Mucosa of descending colon (tissue), 3 donors: Measurements from ENCODE around the gene CIBAR2. TPM values are rescaled to one million over a fixed set of nuclear protein-coding genes. Genes with fewer than 3 reads are reported as not detected.

Source experiments
- ATAC-seq: fragments of 200-7000 bp; cut with Tn5 transposase; one replicate; pipeline ENCODE4 v1.9.1; 2020; ENCODE audit warnings: mild to moderate bottlenecking, moderate library complexity
- DNase-seq, 3 donors: peaks; one replicate each; pipeline ENCODE4 v3.0.0-alpha.2; 2020
- H3K36me3 ChIP-seq: fragments of 200-600 bp; one replicate; pipeline ENCODE4 v1.8.0; 2021; ENCODE audit warnings: low read depth, mild to moderate bottlenecking
- H3K4me1 ChIP-seq: fragments of 200-600 bp; one replicate; pipeline ENCODE4 v1.8.0; 2021; ENCODE audit warnings: low read depth, mild to moderate bottlenecking
- H3K4me3 ChIP-seq: fragments of 200-600 bp; one replicate; pipeline ENCODE4 v1.8.0; 2021; ENCODE audit warnings: mild to moderate bottlenecking
- H3K9me3 ChIP-seq: fragments of 200-600 bp; one replicate; pipeline ENCODE4 v1.8.0; 2021; ENCODE audit warnings: mild to moderate bottlenecking
- CTCF ChIP-seq: fragments of 200-600 bp; IDR thresholded peaks from one replicate; pipeline ENCODE4 v1.8.0; 2022; ENCODE audit warnings: antibody characterized with exemption, mild to moderate bottlenecking
- intact Hi-C, 2 donors: fragments of 100-400 bp; cut with DNase I in 1 of 2; cut with micrococcal nuclease in 1 of 2; formaldehyde crosslinking; loops; one replicate each; pipeline versions ENCODE4 v1.11.0 to v1.11.1; 2022; cut with DNase I, micrococcal nuclease
- total RNA-seq, 3 donors: library from RNA; stranded (reverse); fragmentation: NEBNext Ultra II Directional in 2 of 3; extraction: Animal tissue kit (Norgen Biotek cat#: 25700) in 2 of 3; gene quantifications; one replicate each; pipeline versions ENCODE4 v1.2.1 to v1.2.4, GENCODE V29; 2021 to 2023
- donor health status: DM: no; HTN: no; CAD: no; lungs with moderate emphysema.
- donor health status: DM: no; HTN: no; CAD: no.
- donor health status: DM: no; HTN: yes; CAD: no.

Gene CIBAR2
- total RNA-seq, 3 donors from 2014 or later, result not detected

GRCh38 chr16:85103114-85104079, 8.9 kb downstream of the CIBAR2 start:
- intact Hi-C loops, result no loop called here
- DNase-seq (no peak), ATAC-seq (no peak)
- no peak overlapping the region for H3K4me3 ChIP-seq
- H3K36me3 ChIP-seq, result no peaks in the 10 kb centered on the region
- no peak for TF ChIP-seq CTCF
- H3K9me3 ChIP-seq, result no peaks in the 10 kb centered on the region
- no peaks in the 10 kb centered on the region for H3K4me1 ChIP-seq

- H3K36me3 ChIP-seq, result no peaks in the 10 kb centered on the region
- no peaks in the 10 kb centered on the region for H3K4me1 ChIP-seq
- TF ChIP-seq CTCF, result no peak
- intact Hi-C loops, result no loop called here
- H3K9me3 ChIP-seq, result no peaks in the 10 kb centered on the region
- no peak overlapping the region for H3K4me3 ChIP-seq
- DNase-seq (no peak), ATAC-seq (no peak)
These were observed 10.2 kb downstream of the CIBAR2 start for GRCh38 chr16:85101956-85102630.

GRCh38 chr16:85100265-85100664, 12.0 kb downstream of the CIBAR2 start:
- H3K36me3 ChIP-seq, result no peaks in the 10 kb centered on the region
- no peak overlapping the region for H3K4me3 ChIP-seq
- DNase-seq, result no peak
- no peak for TF ChIP-seq CTCF
- H3K9me3 ChIP-seq, result no peaks in the 10 kb centered on the region
- intact Hi-C loops, result no loop called here
- no peak for ATAC-seq
- H3K4me1 ChIP-seq, result no peaks in the 10 kb centered on the region

- Histone ChIP-seq H3K9me3 (no peaks in the 10 kb centered on the region), H3K4me3 (no peak overlapping the region), H3K36me3 (no peaks in the 10 kb centered on the region), H3K4me1 (no peaks in the 10 kb centered on the region)
- no peak for DNase-seq
- no peak for TF ChIP-seq CTCF
- intact Hi-C loops, result no loop called here
- no peak for ATAC-seq
These were observed 13.7 kb downstream of the CIBAR2 start for GRCh38 chr16:85098565-85098964.

DNA sequence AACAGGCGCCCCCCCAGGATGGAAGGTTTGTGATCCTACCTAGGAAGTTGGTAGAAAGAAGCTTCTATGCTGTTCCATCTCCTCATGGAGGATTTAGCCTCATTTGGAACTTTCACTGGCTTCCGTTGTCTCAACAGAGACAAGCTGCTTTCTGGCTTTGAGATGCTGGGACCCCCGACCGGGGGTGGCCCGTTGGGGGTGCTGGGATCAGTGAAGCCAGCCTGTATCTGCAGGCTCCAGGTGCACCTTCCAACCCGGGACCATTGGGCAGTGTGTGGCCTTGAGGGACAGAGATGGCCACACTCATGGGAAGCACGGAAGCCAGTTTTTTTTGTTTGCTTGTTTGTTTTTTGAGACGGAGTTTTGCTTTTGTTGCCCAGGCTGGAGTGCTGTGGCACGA, 15.4 kb downstream of the CIBAR2 start:
- no peak overlapping the region for H3K4me3 ChIP-seq
- no peaks in the 10 kb centered on the region for H3K4me1 ChIP-seq
- no peak for TF ChIP-seq CTCF
- no peaks in the 10 kb centered on the region for H3K36me3 ChIP-seq
- intact Hi-C loops, result no loop called here
- DNase-seq (no peak), ATAC-seq (no peak)
- no peaks in the 10 kb centered on the region for H3K9me3 ChIP-seq
